SU-DHL-6 (cell line): ENCODE results near the gene CSRNP2.

Experiments used
- CTCF ChIP-seq: fragments of 200-600 bp; sonication (generic); IDR thresholded peaks from one replicate; pipeline ENCODE4 v1.5.1; 2017; ENCODE audit warnings: antibody characterized with exemption, mild to moderate bottlenecking, low read length, moderate library complexity; ENCODE audit not compliant: insufficient read depth, poor library complexity, severe bottlenecking
- EZH2phosphoT487 ChIP-seq: fragments of 200-600 bp; sonication (generic), shearing (Covaris generic); conservative IDR thresholded peaks from 2 replicates; pipeline ENCODE4 v1.6.1; 2018; ENCODE audit warnings: mild to moderate bottlenecking, antibody characterized with exemption, low read length, moderate library complexity, mixed read lengths

GRCh38 chr12:51065530-51065929 is 17.9 kb downstream of the CSRNP2 start:
- no peak for TF ChIP-seq CTCF
- no peak for TF ChIP-seq EZH2phosphoT487
